Measurements from ENCODE around the gene TREML2.

TREML2 gene

GRCh38 chr6:41150671-41151070 lies 50.3 kb downstream of the TREML2 start:
- DNase-seq (ENCODE audit: extremely low spot score): no peak
- ChIA-PET POLR2A (no interaction called here), CTCF (no interaction called here)
- TF ChIP-seq L3MBTL2 (conservative IDR thresholded peaks at IDR 0.05) (no peak), SP1 (IDR thresholded peaks at IDR 0.05) (no peak), TARDBP (IDR thresholded peaks at IDR 0.05) (no peak), FOXK2 (IDR thresholded peaks at IDR 0.05) (no peak), ARNT (IDR thresholded peaks at IDR 0.05) (no peak), ELF4 (IDR thresholded peaks at IDR 0.05) (no peak), SUZ12 (IDR thresholded peaks at IDR 0.05) (no peak), FOXA1 (IDR thresholded peaks at IDR 0.05) (no peak), NFRKB (IDR thresholded peaks at IDR 0.05) (no peak), CTBP1 (IDR thresholded peaks at IDR 0.05; ENCODE audit: borderline replicate concordance) (no peak), FOXM1 (IDR thresholded peaks at IDR 0.05; ENCODE audit: borderline replicate concordance) (no peak), HDGF (IDR thresholded peaks at IDR 0.05; ENCODE audit: borderline replicate concordance) (no peak), LEF1 (IDR thresholded peaks at IDR 0.05; ENCODE audit: borderline replicate concordance) (no peak), BHLHE40 (IDR thresholded peaks at IDR 0.05; ENCODE audit: borderline replicate concordance) (no peak)
- TF ChIP-seq, protein P1, sequence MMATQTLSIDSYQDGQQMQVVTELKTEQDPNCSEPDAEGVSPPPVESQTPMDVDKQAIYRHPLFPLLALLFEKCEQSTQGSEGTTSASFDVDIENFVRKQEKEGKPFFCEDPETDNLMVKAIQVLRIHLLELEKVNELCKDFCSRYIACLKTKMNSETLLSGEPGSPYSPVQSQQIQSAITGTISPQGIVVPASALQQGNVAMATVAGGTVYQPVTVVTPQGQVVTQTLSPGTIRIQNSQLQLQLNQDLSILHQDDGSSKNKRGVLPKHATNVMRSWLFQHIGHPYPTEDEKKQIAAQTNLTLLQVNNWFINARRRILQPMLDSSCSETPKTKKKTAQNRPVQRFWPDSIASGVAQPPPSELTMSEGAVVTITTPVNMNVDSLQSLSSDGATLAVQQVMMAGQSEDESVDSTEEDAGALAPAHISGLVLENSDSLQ (IDR thresholded peaks at IDR 0.05): no peak

DNA sequence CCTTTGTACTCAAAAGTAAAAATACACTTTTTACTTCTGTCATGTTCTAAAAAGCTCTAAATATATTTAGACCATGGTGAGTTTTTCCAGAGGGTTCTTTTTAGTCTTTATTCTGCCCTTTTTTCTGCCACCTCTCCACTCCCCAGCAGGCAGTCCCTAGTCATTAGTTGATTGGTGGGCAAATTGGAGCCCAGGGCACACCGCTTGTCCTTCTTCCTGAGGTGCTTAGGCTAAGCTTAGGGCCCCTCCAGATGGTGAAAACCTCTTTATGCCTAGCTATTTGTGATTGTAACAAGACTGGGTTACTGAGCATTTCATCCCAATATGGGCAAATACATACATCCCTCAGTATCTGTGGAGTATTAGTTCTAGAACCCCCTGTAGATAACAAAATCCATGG lies 53.0 kb downstream of the TREML2 start:
- ChIA-PET POLR2A (no interaction called here), CTCF (no interaction called here)
- TF ChIP-seq HDGF (IDR thresholded peaks at IDR 0.05; ENCODE audit: borderline replicate concordance) (no peak), SP1 (IDR thresholded peaks at IDR 0.05) (no peak), L3MBTL2 (conservative IDR thresholded peaks at IDR 0.05) (no peak), FOXA1 (IDR thresholded peaks at IDR 0.05) (no peak), NFRKB (IDR thresholded peaks at IDR 0.05) (no peak), SUZ12 (IDR thresholded peaks at IDR 0.05) (no peak), LEF1 (IDR thresholded peaks at IDR 0.05; ENCODE audit: borderline replicate concordance) (no peak), FOXM1 (IDR thresholded peaks at IDR 0.05; ENCODE audit: borderline replicate concordance) (no peak), ELF4 (IDR thresholded peaks at IDR 0.05) (no peak), FOXK2 (IDR thresholded peaks at IDR 0.05) (no peak)
- no peak for DNase-seq (ENCODE audit: extremely low spot score)
